ENCODE data around the gene PPTC7.
"Not testable (repeated sequence)": the region's sequence is repeated elsewhere in the genome, so short reads cannot be mapped to it uniquely, and the experiment has no call there.

Gene PPTC7

GRCh38 chr12:110575326-110575725 is 7.8 kb downstream of the PPTC7 start:
- no peak for DNase-seq (ENCODE audit: extremely low read depth, low read depth)
- TF ChIP-seq CTCF (IDR thresholded peaks at IDR 0.05; ENCODE audit: low read depth, low read length) = no peak

- DNase-seq (ENCODE audit: extremely low read depth, low read depth) = not testable (repeated sequence)
These were observed 8.3 kb downstream of the PPTC7 start for GRCh38 chr12:110574717-110575230.

- TF ChIP-seq CTCF (IDR thresholded peaks at IDR 0.05; ENCODE audit: low read depth, low read length) = no peak
- no peak for DNase-seq (ENCODE audit: extremely low read depth, low read depth)
These were observed 9.1 kb downstream of the PPTC7 start for GRCh38 chr12:110574044-110574443.

GRCh38 chr12:110570798-110571197 is 12.3 kb downstream of the PPTC7 start:
- DNase-seq (ENCODE audit: extremely low read depth, low read depth) = not testable (repeated sequence)

- DNase-seq (ENCODE audit: extremely low read depth, low read depth) = not testable (repeated sequence)
These were observed 13.3 kb downstream of the PPTC7 start for GRCh38 chr12:110569838-110570237.

GRCh38 chr12:110568752-110569151 is 14.4 kb downstream of the PPTC7 start:
- DNase-seq (ENCODE audit: extremely low read depth, low read depth) = no peak
- no peak for TF ChIP-seq CTCF (IDR thresholded peaks at IDR 0.05; ENCODE audit: low read depth, low read length)

GRCh38 chr12:110566993-110567392 is 16.1 kb downstream of the PPTC7 start:
- no peak for DNase-seq (ENCODE audit: extremely low read depth, low read depth)
- no peak for TF ChIP-seq CTCF (IDR thresholded peaks at IDR 0.05; ENCODE audit: low read depth, low read length)

- DNase-seq (ENCODE audit: extremely low read depth, low read depth) = no peak
- TF ChIP-seq CTCF (IDR thresholded peaks at IDR 0.05; ENCODE audit: low read depth, low read length) = no peak
These were observed 16.9 kb downstream of the PPTC7 start for GRCh38 chr12:110565894-110566871.

- DNase-seq (ENCODE audit: extremely low read depth, low read depth) = no peak
- no peak for TF ChIP-seq CTCF (IDR thresholded peaks at IDR 0.05; ENCODE audit: low read depth, low read length)
These were observed 18.6 kb downstream of the PPTC7 start for GRCh38 chr12:110564471-110564991.
